ENCODE results near the gene CPED1. TPM values are rescaled to one million over a fixed set of nuclear protein-coding genes. Genes with fewer than 3 reads are reported as not detected.
"Not testable (repeated sequence)": the region's sequence is repeated elsewhere in the genome, so short reads cannot be mapped to it uniquely, and the experiment has no call there.

Gene CPED1
- total RNA-seq, 2 experiments from 2014 or later: not detected

DNA sequence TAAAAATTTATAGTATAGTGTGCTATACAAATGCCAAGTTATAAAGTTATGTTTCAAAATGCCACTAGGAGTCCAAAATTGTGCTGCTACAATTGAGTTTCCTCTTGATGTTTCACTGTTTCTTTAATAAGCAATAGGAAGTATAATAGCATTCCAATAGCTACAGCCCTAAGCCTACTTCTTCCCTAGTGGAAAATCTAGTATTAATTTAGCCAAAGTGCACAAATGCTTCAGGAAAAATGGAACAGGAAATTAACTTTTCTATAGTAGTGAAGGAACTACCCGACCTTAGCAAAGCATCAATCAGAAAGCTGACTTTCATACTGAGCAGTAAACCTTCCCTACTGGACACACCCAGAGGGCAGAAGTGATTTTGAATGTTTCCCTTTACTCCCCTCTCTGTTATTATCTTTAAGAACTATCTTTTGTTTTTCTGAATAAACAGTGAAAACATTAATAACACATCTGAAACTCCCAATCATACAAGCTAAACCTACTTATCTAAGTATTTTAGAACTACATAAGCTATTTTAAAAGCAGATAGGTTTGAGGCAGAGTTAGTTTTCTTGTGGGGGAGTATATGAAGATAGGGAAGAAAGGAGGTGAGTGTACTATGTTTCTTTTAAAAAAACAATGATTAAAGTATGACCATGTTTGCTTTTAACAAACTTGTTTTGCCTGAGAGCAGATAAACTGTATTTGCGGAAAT, 13.7 kb downstream of the CPED1 start:
- BruUV-seq (replicated peaks): no TSS peak
- no peak for DNase-seq (ENCODE audit: low spot score)
- Histone ChIP-seq H4K20me1 (ENCODE audit: insufficient read depth, low read length) (no peaks in the 10 kb centered on the region), H3K79me2 (ENCODE audit: insufficient read depth, low read depth, low read length) (no peaks in the 10 kb centered on the region), H3K4me2 (ENCODE audit: low read length) (no peak overlapping the region), H3K27ac (ENCODE audit: low read depth, low read length, poor library complexity, severe bottlenecking) (no peak overlapping the region), H3K36me3 (ENCODE audit: insufficient read depth, low read length) (no peaks in the 10 kb centered on the region), H3K4me3 (ENCODE audit: low read depth, low read length, poor library complexity, severe bottlenecking) (no peak overlapping the region), H2AFZ (ENCODE audit: low read length) (no peak overlapping the region), H3K4me1 (ENCODE audit: insufficient read depth, low read length, poor library complexity, severe bottlenecking) (no peaks in the 10 kb centered on the region), H3K9me3 (ENCODE audit: low read length) (no peaks in the 10 kb centered on the region), H3K9me2 (ENCODE audit: insufficient read depth, low read length) (no peaks in the 10 kb centered on the region)
- CTCF ChIA-PET (ENCODE audit: unreplicated experiment): no interaction called here
- POLR2A ChIA-PET: interaction anchor here (1.6 kb wide), 1 partner anchor 17 kb away, joined by 3 read pairs; no protein-coding TSS in a partner anchor
- intact Hi-C loops (cut with micrococcal nuclease; ENCODE audit: unreplicated experiment): no loop called here
- TF ChIP-seq CTCF (conservative IDR thresholded peaks at IDR 0.05; ENCODE audit: low read length): no peak
- TF ChIP-seq EZH2phosphoT487 (IDR thresholded peaks at IDR 0.05; ENCODE audit: borderline replicate concordance, low read depth, low read length): no peak

- Histone ChIP-seq H4K20me1 (ENCODE audit: insufficient read depth, low read length) (no peaks in the 10 kb centered on the region), H2AFZ (ENCODE audit: low read length) (no peak overlapping the region), H3K9me3 (ENCODE audit: low read length) (no peaks in the 10 kb centered on the region), H3K4me3 (ENCODE audit: low read depth, low read length, poor library complexity, severe bottlenecking) (no peak overlapping the region), H3K27ac (ENCODE audit: low read depth, low read length, poor library complexity, severe bottlenecking) (no peak overlapping the region), H3K4me1 (ENCODE audit: insufficient read depth, low read length, poor library complexity, severe bottlenecking) (no peaks in the 10 kb centered on the region), H3K4me2 (ENCODE audit: low read length) (no peak overlapping the region), H3K79me2 (ENCODE audit: insufficient read depth, low read depth, low read length) (no peaks in the 10 kb centered on the region), H3K9me2 (ENCODE audit: insufficient read depth, low read length) (no peaks in the 10 kb centered on the region), H3K36me3 (ENCODE audit: insufficient read depth, low read length) (no peaks in the 10 kb centered on the region)
- intact Hi-C loops (cut with micrococcal nuclease; ENCODE audit: unreplicated experiment): no loop called here
- ChIA-PET POLR2A (interaction anchor here (1.6 kb wide), 1 partner anchor 18 kb away, joined by 3 read pairs; no protein-coding TSS in a partner anchor), CTCF (ENCODE audit: unreplicated experiment) (no interaction called here)
- TF ChIP-seq CTCF (conservative IDR thresholded peaks at IDR 0.05; ENCODE audit: low read length) (no peak), EZH2phosphoT487 (IDR thresholded peaks at IDR 0.05; ENCODE audit: borderline replicate concordance, low read depth, low read length) (no peak)
- no peak for DNase-seq (ENCODE audit: low spot score)
- no TSS peak for BruUV-seq (replicated peaks)
Observed at GRCh38 chr7:121002757-121003200, 14.3 kb downstream of the CPED1 start.

DNA sequence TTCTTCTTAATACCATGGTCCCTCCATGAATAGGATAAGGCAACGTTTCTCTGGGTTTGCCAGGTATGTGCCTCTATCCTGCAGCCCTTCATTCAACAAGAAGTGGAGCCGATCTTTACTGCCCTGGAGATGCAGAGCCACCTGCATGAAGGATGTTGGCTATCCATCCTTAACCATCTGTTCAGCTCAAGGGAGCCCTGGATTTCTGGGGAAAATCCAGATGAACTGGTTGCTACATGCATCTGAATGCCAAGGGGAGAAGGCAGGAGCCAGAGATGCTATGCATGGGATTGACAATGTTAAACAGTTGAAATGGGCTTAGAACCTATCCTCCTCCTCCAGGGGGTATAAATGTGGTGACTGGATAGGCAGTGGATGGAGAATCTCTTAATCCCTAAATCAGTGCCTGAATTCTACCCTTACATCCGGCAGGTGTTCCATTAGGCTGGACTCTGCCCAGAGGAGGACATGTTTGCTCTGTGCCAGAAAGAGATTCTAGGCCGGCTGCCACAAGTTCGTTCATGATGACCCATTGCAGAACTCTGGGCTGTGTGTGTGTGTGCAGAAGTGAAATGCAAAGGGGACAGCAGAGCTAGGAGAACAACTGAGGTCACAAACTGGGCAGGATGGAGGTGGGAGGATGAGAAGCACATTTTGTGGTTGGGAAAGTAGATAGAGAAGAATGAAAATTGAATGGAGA, 15.6 kb downstream of the CPED1 start:
- POLR2A ChIA-PET: no interaction called here
- Histone ChIP-seq H2AFZ (ENCODE audit: low read length) (no peak overlapping the region), H3K79me2 (ENCODE audit: insufficient read depth, low read depth, low read length) (no peaks in the 10 kb centered on the region), H3K36me3 (ENCODE audit: insufficient read depth, low read length) (no peaks in the 10 kb centered on the region), H3K4me3 (ENCODE audit: low read depth, low read length, poor library complexity, severe bottlenecking) (no peak overlapping the region), H4K20me1 (ENCODE audit: insufficient read depth, low read length) (no peaks in the 10 kb centered on the region), H3K9me2 (ENCODE audit: insufficient read depth, low read length) (no peaks in the 10 kb centered on the region), H3K4me2 (ENCODE audit: low read length) (no peak overlapping the region), H3K27ac (ENCODE audit: low read depth, low read length, poor library complexity, severe bottlenecking) (no peak overlapping the region), H3K9me3 (ENCODE audit: low read length) (no peaks in the 10 kb centered on the region), H3K4me1 (ENCODE audit: insufficient read depth, low read length, poor library complexity, severe bottlenecking) (no peaks in the 10 kb centered on the region)
- intact Hi-C loops (cut with micrococcal nuclease; ENCODE audit: unreplicated experiment): no loop called here
- BruUV-seq (replicated peaks): no TSS peak
- CTCF ChIA-PET (ENCODE audit: unreplicated experiment): no interaction called here
- TF ChIP-seq CTCF (conservative IDR thresholded peaks at IDR 0.05; ENCODE audit: low read length): no peak
- TF ChIP-seq EZH2phosphoT487 (IDR thresholded peaks at IDR 0.05; ENCODE audit: borderline replicate concordance, low read depth, low read length): no peak
- DNase-seq (ENCODE audit: low spot score): no peak

- H4K20me1 ChIP-seq (ENCODE audit: insufficient read depth, low read length); H3K79me2 ChIP-seq (ENCODE audit: insufficient read depth, low read depth, low read length); intact Hi-C loops (cut with micrococcal nuclease; ENCODE audit: unreplicated experiment); H3K9me3 ChIP-seq (ENCODE audit: low read length); DNase-seq (ENCODE audit: low spot score); CTCF ChIA-PET (ENCODE audit: unreplicated experiment); H3K4me2 ChIP-seq (ENCODE audit: low read length); H3K9me2 ChIP-seq (ENCODE audit: insufficient read depth, low read length); H3K36me3 ChIP-seq (ENCODE audit: insufficient read depth, low read length); BruUV-seq (replicated peaks); POLR2A ChIA-PET; H2AFZ ChIP-seq (ENCODE audit: low read length); H3K4me3 ChIP-seq (ENCODE audit: low read depth, low read length, poor library complexity, severe bottlenecking); H3K4me1 ChIP-seq (ENCODE audit: insufficient read depth, low read length, poor library complexity, severe bottlenecking); H3K27ac ChIP-seq (ENCODE audit: low read depth, low read length, poor library complexity, severe bottlenecking): not testable (repeated sequence)
Observed at GRCh38 chr7:121005058-121005457, 16.5 kb downstream of the CPED1 start.

Data from OCI-LY7 (cell line).